Activated CD8-positive, alpha-beta memory T cell treated with anti-CD3 and anti-CD28 coated beads for 36 hours (primary cell): ENCODE measurements around the gene RABGAP1L. TPM values are rescaled to one million over a fixed set of nuclear protein-coding genes. Genes with fewer than 3 reads are reported as not detected.

ENCODE experiments used
- CTCF ChIA-PET: fragments of 350-600 bp; sonication (Branson Sonifier 250); formaldehyde crosslinking; loops from one replicate; lab custom pipeline; 2021; ENCODE audit warnings: antibody characterized with exemption; lab: Charles Lee
- POLR2A ChIA-PET: fragments of 350-600 bp; sonication (Branson Sonifier 250); formaldehyde crosslinking; loops from one replicate; lab custom pipeline; 2021; ENCODE audit warnings: antibody characterized with exemption; lab: Charles Lee
- total RNA-seq, 2 experiments: library from RNA; stranded (reverse); gene quantifications; one replicate each; pipeline ENCODE4 v1.2.3, GENCODE V29; 2021

RABGAP1L gene
- total RNA-seq, 2 experiments from 2014 or later = 31.8 to 33.4 TPM

DNA sequence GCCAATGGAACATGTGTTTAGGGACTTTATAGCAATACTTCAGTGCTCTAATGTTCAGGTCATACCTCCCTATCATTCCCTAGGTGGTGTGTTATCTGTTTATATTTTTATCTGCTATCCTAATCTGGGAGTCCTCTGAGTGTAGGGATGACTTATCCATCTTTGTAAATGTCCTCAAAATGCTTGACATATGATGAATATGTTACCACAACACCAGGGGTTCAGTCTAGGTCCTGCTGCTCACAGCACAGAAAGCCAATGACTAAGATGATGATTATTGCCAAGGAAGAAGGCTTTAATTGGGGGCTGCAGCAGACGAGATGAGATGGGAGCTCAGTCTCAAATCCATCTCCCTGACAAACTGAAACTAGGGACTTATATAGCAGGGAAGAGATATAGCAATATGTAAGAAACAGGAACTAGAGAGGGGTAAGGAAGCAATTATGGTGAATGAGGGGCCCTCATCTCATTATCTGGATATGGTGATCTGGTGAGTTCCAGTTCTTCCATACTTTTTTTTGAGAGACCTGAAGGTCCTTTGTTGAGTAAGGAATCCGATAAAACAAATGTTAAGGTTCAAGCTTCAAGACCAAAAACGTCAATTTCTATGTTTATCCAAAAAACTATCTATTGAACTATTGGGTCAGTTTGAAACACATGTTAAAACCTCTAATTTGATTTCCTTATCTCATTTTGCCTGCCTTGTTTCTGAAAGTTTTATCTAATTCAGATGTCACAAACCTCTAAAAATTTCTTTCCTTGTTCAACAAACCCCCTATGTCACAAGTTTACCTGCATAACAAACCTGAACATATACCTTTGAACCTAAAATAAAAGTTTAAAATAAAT, 583.7 kb downstream of the RABGAP1L start:
- ChIA-PET POLR2A (no interaction called here), CTCF (interaction anchor here (0.7 to 2.4 kb wide), 3 partner anchors 116 to 480 kb away, joined by 4 to 6 read pairs (median 4); no protein-coding TSS in a partner anchor)

DNA sequence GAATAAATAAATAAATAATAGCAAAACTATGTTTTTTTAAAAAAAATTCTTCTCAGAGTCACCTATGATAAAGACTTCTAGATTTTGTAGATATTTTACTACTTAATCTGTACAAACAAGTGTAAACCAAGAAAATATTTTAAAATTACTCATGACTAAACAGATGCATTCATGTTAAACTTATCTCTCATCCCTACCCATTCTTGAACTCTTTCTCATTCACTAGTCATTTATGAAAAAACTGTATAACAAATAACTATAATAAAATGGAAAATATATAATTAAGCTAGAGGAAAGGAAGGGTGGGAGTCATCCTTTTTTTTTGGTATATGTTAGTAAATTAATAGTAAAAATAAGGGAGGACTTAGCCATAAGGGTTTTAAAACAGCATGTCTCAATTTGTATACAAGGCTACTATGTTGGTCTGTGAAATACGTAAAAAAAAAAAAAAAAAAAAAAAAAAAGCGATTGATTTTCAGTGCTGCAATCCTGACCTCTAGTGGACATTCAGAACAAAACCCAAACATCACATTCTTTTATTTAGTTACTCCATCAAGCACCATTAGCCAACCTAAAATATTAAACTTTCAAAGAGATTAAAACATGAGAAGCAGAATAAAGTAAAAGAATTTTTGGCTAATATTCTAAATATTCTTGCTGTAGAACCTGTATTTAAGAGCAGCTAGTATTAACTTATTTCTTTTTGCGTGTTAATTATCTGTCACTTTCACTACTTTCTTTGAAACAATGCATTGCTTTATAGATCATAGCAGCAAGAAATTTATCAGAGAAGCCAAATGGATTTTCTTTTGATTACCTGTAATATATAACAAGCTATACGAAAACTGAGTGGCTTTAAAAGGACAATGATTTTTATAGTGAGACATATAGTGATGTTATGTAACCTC, 584.6 kb downstream of the RABGAP1L start:
- POLR2A ChIA-PET = no interaction called here
- CTCF ChIA-PET = interaction anchor here (0.6 to 2.4 kb wide), 6 partner anchors 41 to 1469 kb away, joined by 3 to 6 read pairs (median 4); no protein-coding TSS in a partner anchor

DNA sequence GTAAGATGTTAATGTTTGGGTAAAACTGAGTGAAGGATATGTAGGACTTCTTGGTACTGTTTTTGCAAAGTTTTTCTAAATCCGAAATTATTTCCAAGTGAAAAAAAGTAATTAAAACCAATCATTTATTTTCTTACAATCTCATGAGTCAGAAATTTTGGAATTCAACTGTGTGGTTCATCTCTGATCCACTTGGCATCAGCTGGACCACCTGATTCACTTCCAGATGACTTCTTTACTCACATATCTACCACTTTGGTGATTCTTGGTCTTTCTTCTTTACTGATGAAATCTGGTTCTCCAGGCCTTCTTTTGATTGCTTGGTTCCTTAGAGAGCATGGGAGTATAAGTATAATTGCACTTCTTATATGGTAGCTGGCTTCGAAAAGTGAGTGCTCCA, 585.6 kb downstream of the RABGAP1L start:
- CTCF ChIA-PET = interaction anchor here (0.6 to 3.2 kb wide), 4 partner anchors 482 to 806 kb away, joined by 3 to 12 read pairs (median 4); no protein-coding TSS in a partner anchor
- POLR2A ChIA-PET = no interaction called here

DNA sequence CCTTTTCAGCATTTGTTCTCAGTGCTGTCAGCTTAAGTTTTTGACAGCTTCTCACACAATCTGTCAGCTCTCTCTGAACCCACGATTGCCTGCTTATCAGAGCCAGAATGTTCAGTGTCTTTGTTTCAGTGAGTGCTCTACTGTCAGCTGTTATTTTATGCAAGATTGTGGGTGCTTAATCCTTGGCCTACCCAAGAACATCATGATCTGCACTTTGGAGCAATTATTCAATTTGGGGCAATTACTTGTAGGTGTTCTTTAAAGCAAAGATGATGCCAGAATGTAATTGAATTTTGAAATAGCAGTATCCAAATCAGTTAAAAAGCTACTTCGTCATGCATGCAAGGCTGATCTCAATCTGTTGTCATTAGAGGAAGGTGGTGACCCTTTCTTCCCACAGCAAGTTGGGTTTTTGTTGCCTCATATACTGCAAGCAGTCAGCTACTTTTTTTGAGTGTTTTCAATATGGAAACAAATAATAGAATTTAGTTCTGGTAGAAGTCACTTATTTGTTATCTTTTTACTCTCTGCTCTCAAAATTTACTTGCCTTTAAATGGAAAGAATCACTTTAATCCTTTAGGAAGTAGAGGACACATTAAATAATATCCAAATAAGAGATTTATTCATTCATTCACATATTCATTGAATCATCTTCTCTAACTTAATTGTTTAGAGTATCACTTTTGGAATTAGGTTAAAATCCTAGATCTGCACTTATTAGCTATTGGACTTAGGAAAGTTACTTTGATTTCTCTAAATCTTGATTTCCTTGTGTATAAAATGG, 586.9 kb downstream of the RABGAP1L start:
- POLR2A ChIA-PET = no interaction called here
- CTCF ChIA-PET = interaction anchor here (1.2 to 3.2 kb wide), 2 partner anchors 484 to 488 kb away, joined by 3 to 12 read pairs; no protein-coding TSS in a partner anchor

DNA sequence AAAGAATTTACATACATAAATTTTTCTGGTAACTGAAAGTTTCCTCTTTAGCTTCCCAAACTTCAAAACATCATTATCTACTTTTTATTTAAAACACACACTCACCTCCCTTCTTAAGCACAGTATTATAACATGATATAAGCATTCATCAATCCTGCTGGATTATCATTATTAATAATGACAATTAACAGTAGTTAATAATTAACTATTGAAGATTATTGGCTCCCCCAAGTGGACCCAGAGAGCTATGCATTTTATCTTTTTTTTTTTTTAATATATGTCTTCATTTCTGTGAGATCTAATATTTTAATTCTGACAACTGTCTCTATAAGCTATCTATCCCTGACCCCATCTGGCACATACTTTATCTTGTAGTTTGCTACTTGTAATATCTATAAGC, 588.3 kb downstream of the RABGAP1L start:
- POLR2A ChIA-PET = no interaction called here
- CTCF ChIA-PET = interaction anchor here (0.6 to 3.2 kb wide), 4 partner anchors 252 to 485 kb away, joined by 3 to 12 read pairs (median 4); partner anchors contain the start of gene CACYBP

DNA sequence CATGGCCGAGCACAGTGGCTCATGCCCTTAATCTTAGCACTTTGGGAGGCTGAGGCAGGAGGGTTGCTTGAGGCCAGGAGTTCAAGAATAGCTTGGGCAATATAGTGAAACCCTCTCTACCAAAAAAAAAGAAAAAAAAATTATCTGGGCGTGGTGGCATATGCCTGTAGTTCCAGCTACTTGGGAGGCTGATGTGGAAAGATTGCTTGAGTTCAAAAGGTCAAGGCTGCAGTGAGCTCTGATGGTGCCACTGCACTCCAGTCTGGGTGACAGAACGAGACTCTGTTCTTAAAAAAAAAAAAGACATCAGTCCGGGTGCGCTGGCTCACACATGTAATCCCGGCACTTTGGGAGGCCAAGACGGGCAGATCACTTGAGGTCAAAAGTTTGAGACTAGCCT, 589.3 kb downstream of the RABGAP1L start:
- ChIA-PET POLR2A (interaction anchor here (0.7 kb wide), 1 partner anchor 51 kb away, joined by 4 read pairs; no protein-coding TSS in a partner anchor), CTCF (interaction anchor here (0.7 kb wide), 1 partner anchor 97 kb away, joined by 3 read pairs; no protein-coding TSS in a partner anchor)

DNA sequence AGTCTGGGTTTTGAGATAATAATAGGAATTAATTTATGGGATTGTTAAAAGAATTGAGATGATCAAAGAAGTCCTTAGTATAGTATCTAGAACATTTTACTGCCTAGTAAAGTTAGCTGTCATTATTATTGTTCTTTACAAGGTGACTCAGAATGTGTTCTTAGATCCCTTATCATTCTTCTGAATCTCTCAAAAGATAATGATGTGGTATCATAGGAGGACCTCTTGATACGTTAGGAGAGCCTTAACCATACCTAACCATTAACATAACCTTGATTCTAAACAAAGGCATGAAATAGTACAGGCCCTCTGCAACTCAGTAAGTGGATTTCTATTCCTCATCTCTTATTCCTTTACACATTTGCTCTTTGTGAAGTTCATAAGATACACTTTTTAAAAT, 593.8 kb downstream of the RABGAP1L start:
- CTCF ChIA-PET = no interaction called here

DNA sequence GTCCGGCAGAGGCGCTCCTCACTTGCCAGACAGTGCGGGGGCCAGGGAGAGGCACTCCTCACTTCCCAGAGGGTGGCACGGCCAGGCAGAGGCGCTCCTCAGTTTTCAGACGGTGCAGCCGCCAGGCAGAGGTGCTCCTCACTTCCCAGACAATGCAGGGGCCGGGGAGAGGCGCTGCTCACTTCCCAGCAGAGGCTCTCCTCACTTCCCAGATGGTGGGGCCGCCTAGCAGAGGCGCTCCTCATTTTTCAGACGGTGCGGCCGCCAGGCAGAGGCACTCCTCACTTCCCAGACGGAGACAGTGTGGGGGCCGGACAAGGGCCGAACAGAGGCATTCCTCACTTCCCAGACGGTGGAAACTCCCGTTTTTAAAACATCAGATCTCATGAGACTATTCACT, 602.0 kb downstream of the RABGAP1L start:
- ChIA-PET POLR2A (no interaction called here), CTCF (no interaction called here)

More for the DNA sequence above, 593.8 kb downstream of the RABGAP1L start:
- POLR2A ChIA-PET = no interaction called here

DNA sequence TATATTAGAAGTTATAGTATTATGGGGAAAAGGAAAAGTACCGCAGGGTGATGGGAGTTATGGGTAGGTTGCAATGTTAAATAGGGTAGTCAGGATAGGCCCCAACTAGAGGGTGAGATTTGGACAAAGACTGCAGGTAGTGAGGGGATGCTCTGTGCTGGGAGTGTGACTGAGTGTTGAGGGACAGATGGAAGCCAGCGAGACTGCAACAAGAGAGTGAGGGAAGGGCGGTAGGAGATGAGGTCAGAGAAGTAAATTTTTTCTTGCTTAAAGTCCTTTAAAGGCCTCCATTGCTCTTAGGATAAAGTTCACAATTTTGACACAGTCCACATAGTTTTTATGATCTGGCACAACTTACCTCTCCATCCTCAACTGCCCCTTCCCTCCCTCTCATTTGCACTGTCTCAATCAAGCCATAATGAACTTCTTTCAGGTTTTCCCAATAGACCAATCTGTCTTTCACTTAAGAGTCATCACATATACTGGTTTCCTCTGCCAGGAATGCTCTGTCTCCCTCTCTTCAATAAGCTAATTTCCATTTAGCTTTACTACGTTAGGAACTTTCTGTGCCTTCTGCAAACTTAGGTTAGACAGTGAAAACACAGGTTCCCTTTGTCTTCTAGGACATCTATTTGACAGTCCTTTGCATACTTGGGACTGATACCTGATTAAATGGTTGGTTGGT, 602.7 kb downstream of the RABGAP1L start:
- ChIA-PET CTCF (interaction anchor here (0.6 kb wide), 1 partner anchor 477 kb away, joined by 3 read pairs; no protein-coding TSS in a partner anchor), POLR2A (no interaction called here)

DNA sequence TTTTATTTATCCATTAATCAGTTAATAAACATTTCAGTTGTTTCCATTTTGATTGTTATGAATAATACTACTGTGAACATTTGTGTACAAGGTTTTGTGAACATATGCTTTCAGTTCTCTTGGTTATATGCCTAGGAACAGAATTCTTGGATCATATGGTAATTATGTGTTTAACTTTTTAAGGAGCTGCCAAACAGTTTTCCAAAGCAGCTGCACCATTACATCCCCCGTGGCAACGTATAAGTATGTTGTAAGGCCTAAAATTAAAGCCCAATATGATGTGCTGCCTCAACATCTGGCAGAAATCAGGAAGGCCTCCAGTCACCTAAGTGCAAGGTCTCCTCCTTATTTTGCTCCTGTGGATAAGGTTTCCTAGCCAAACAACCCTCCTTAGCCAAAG, 604.9 kb downstream of the RABGAP1L start:
- ChIA-PET CTCF (no interaction called here), POLR2A (no interaction called here)

DNA sequence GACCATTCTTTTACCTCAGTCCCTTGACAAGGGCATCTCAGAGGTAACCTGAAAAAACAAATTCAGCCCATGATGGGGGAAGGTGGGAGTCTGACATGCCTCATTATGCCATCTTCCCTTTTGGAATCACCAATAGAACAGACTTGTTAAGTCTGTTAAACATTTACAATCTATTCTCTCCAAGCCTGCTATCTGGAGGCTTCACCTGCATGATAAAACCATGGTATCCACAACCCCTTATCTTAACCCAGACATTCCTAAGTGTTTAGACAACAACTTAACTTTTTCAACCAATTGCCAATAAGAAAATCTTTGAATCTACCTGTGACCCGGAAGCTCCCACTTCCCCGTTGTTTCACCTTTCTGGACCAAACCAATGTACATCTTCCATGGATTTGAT, 607.4 kb downstream of the RABGAP1L start:
- CTCF ChIA-PET = interaction anchor here (1.3 kb wide), 1 partner anchor 43 kb away, joined by 3 read pairs; no protein-coding TSS in a partner anchor
- POLR2A ChIA-PET = no interaction called here

DNA sequence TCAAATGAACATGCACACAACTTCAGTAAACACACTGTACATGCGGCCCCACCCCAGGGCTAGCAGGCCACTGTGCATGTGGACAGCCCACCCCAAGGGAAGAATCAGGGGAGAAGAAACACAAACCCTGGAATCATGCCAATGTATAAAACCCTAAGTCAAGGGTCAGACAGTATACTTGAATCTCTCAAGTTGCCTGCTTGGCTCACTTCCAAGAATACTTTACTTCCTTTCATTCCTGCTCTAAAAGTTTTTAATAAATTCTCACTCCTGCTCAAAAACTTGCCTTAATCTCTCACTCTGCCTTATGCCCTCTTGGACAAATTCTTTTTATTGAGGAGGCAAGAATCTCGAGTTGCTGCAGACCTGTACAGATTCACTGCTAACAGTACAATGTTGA, 609.2 kb downstream of the RABGAP1L start:
- ChIA-PET CTCF (no interaction called here), POLR2A (no interaction called here)

DNA sequence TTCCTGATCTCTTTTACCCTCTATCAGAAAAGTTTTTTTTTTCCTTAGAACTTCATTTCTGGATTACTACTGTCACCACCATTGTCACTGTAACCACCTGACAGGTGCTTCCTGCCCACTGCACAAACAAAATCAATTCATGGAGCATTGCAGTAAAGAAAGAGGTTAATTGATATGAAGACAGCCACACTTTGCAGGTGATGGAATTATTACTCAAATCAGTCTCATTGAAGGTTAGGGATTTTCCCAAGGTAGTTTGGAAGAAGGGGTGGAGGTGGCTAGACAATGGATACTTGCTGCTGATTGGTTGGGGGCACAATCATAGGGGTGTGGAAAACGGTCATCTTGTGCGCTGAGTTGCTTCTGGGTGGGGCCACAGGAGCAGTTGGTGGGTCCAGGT, 609.6 kb downstream of the RABGAP1L start:
- ChIA-PET CTCF (interaction anchor here (0.8 kb wide), 1 partner anchor 10 kb away, joined by 3 read pairs; no protein-coding TSS in a partner anchor), POLR2A (no interaction called here)

DNA sequence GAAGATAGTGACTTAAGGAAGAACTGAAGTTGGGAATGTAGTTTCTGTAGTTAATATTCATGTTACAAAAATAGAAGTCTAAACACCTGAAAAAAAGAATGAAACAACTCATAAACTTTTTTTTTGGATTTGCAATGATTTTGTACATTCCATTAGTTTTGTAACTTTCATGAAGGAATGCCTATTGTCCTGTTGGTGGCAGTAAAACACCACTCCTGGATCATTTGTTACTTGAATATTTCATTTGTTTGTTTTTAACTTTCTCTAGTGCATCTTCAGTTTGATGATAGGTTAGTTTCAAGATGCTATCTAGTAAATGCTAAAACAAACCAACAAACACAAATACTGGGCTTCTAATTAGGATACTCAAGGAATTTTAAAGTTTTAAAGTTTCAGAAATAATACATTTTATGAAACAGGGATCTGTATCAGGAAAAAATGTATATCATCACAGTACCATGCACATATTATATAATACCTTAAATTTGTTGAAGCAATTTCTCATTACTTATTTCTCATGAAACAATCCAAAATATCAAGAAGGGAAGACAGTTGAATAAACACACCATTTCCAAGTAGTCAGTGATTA, 610.7 kb downstream of the RABGAP1L start:
- ChIA-PET POLR2A (no interaction called here), CTCF (interaction anchor here (0.8 kb wide), 1 partner anchor 11 kb away, joined by 3 read pairs; no protein-coding TSS in a partner anchor)

DNA sequence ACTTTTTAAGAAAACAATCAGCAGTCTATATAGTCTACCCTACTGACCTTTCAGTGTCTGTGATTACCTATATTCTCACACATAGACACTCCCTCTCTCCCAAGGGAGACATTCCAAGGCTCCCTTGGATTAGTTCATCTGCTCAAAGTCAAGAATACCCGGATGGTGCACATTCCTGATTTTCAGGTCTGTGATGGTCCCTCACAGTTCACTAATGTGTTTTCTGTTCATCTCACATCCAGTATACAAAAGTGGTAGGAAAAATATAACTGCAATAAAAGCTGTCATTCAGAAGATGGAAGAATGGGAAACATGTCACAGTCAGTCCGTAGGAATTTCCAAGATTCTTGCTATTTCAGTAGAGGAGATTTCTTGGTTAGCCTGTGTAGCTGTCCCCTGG, 616.3 kb downstream of the RABGAP1L start:
- ChIA-PET CTCF (no interaction called here), POLR2A (no interaction called here)

DNA sequence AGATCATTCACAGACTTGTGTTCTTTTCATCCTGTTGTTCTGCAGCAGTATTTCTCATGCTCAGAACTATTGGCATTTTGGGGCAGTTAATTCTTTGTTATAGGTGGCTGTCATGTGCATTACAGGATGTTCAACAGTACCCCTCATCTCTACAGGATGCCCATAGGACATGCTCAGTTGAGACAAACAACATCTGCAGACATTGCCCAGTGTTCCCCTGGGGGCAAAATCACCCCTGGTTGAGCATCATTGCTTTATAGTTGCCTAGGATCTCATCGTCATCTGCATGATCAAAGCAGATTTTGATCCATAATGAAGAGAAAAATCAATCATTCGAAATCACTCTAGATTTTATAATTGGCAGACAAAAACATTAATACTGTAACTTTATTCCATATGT, 617.9 kb downstream of the RABGAP1L start:
- ChIA-PET POLR2A (no interaction called here), CTCF (no interaction called here)

DNA sequence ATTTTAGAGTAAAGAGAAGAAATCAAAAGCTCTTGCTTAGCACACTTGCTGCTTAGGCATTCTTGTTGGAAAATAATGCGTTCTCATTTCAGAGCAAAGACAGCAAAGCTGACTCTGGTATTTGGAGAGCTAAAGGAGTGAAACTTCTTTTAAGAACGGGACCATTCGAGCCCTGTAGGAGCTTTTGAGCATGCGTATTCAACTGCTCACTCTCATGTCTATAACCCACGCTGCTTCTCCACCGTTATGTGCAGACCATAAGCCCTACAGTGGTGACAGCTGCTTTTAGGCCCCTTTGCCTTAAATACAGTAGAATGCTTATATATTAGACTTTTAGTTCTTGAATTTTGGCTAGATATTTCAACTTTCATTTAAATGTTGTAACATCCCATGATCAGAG, 626.2 kb downstream of the RABGAP1L start:
- POLR2A ChIA-PET = interaction anchor here (1.5 kb wide), 1 partner anchor 179 kb away, joined by 5 read pairs; no protein-coding TSS in a partner anchor
- CTCF ChIA-PET = interaction anchor here (1.4 kb wide), 1 partner anchor 215 kb away, joined by 3 read pairs; no protein-coding TSS in a partner anchor

DNA sequence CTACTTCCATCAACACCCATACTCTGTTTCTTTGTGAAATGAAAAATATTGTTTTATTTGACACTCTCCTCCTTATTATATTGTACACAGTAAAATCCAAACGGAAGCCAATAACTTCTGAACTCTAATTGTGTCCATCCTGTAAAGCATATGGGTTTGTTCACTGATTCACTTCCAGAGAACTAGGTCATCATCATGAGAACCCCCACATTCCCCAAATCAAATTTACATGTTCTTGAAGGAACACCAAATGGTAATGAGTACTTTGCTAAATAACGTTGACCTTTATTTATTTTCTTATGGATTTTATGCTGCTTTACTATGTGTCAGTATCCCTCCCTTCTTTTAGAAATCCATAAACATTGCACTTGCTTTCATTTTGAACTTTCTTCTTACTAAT, 627.0 kb downstream of the RABGAP1L start:
- POLR2A ChIA-PET = no interaction called here
- CTCF ChIA-PET = no interaction called here
